Kidney capillary endothelial cell (primary cell): ENCODE measurements around the gene CRNKL1.
A peak's percentile ranks its signal among the peaks of the same experiment; 100 is the strongest.

Experiments
- DNase-seq: peaks from one replicate; pipeline ENCODE4 v3.0.0-alpha.2; 2018; ENCODE audit warnings: low spot score

Gene CRNKL1

GRCh38 chr20:20060234-20060998 lies 8.2 kb upstream of the CRNKL1 start:
- DNase-seq: no peak

GRCh38 chr20:20051767-20052073 lies 546 bp downstream of the CRNKL1 start:
- peak; percentile 10 for DNase-seq

- no peak for DNase-seq
Observed at GRCh38 chr20:20039752-20040387, 12.4 kb downstream of the CRNKL1 start.

GRCh38 chr20:20038586-20038985 lies 13.7 kb downstream of the CRNKL1 start:
- no peak for DNase-seq

- DNase-seq: peak; percentile 22
Observed at GRCh38 chr20:20037960-20038359, 14.3 kb downstream of the CRNKL1 start.

GRCh38 chr20:20036756-20037155 lies 15.5 kb downstream of the CRNKL1 start:
- DNase-seq: no peak

GRCh38 chr20:20034486-20034885 lies 17.8 kb downstream of the CRNKL1 start:
- DNase-seq: no peak

- DNase-seq: no peak
Observed at GRCh38 chr20:20031790-20032189, 20.5 kb downstream of the CRNKL1 start.

- DNase-seq: no peak
Observed at GRCh38 chr20:20027284-20027683, 25.0 kb downstream of the CRNKL1 start.

- no peak for DNase-seq
Observed at GRCh38 chr20:20024942-20025341, 27.3 kb downstream of the CRNKL1 start.

GRCh38 chr20:20023395-20023794 lies 28.9 kb downstream of the CRNKL1 start:
- no peak for DNase-seq

GRCh38 chr20:20022498-20022897 lies 29.8 kb downstream of the CRNKL1 start:
- DNase-seq: no peak

GRCh38 chr20:20021835-20022234 lies 30.4 kb downstream of the CRNKL1 start:
- no peak for DNase-seq

- no peak for DNase-seq
Observed at GRCh38 chr20:20020908-20021307, 31.4 kb downstream of the CRNKL1 start.

- no peak for DNase-seq
Observed at GRCh38 chr20:20019123-20019522, 33.1 kb downstream of the CRNKL1 start.

GRCh38 chr20:20018366-20018765 lies 33.9 kb downstream of the CRNKL1 start:
- no peak for DNase-seq

GRCh38 chr20:20017844-20018185 lies 34.5 kb downstream of the CRNKL1 start:
- no peak for DNase-seq

GRCh38 chr20:20017001-20017843 lies 35.0 kb downstream of the CRNKL1 start, which contains the start of gene NAA20:
NAA20 (plus strand) TSS chr20:20017362; CDS start chr20:20017397, 35 bp downstream.
- peak; percentile 92 for DNase-seq

GRCh38 chr20:20014659-20015058 lies 37.6 kb downstream of the CRNKL1 start:
- peak; percentile 42 for DNase-seq

- DNase-seq: no peak
Observed at GRCh38 chr20:20012541-20012940, 39.7 kb downstream of the CRNKL1 start.

- DNase-seq: no peak
Observed at GRCh38 chr20:20010639-20011500, 41.4 kb downstream of the CRNKL1 start.

- DNase-seq: no peak
Observed at GRCh38 chr20:20009784-20010253, 42.4 kb downstream of the CRNKL1 start.
